Effector memory CD8-positive, alpha-beta T cell (primary cell): Measurements from ENCODE around the gene TRIM74.
"Not testable (repeated sequence)": the region's sequence is repeated elsewhere in the genome, so short reads cannot be mapped to it uniquely, and the experiment has no call there.

Experiments
- ATAC-seq: fragments of 150-1000 bp; cut with Tn5 transposase; replicated peaks from 2 replicates; pipeline ENCODE4 v1.10.0; 2021; ENCODE audit warnings: mild to moderate bottlenecking, moderate library complexity
- DNase-seq, 3 experiments: peaks; one replicate each; pipeline ENCODE4 v3.0.0; 2021
- H3K27ac Mint-ChIP-seq, 2 donors: one replicate each; pipeline ENCODE4 v1.8.0; 2022; ENCODE audit warnings: mild to moderate bottlenecking in 2 of 2, mixed read lengths in 2 of 2, moderate library complexity in 2 of 2
- H3K27me3 Mint-ChIP-seq, 2 donors: one replicate each; pipeline ENCODE4 v1.8.0; 2022; ENCODE audit warnings: mixed read lengths in 2 of 2
- H3K36me3 Mint-ChIP-seq: one replicate; pipeline ENCODE4 v1.8.0; 2022; ENCODE audit warnings: mild to moderate bottlenecking, moderate library complexity, mixed read lengths; ENCODE audit not compliant: insufficient read depth
- H3K4me1 Mint-ChIP-seq, 2 donors: one replicate each; pipeline ENCODE4 v1.8.0; 2022; ENCODE audit warnings: low read depth in 2 of 2, mixed read lengths in 2 of 2
- H3K4me3 Mint-ChIP-seq, 2 donors: one replicate each; pipeline ENCODE4 v1.8.0; 2022; ENCODE audit warnings: mild to moderate bottlenecking in 2 of 2, mixed read lengths in 2 of 2, moderate library complexity in 2 of 2
- H3K9me3 Mint-ChIP-seq, 2 donors: one replicate each; pipeline ENCODE4 v1.8.0; 2022; ENCODE audit warnings: mixed read lengths in 2 of 2

TRIM74 gene

DNA sequence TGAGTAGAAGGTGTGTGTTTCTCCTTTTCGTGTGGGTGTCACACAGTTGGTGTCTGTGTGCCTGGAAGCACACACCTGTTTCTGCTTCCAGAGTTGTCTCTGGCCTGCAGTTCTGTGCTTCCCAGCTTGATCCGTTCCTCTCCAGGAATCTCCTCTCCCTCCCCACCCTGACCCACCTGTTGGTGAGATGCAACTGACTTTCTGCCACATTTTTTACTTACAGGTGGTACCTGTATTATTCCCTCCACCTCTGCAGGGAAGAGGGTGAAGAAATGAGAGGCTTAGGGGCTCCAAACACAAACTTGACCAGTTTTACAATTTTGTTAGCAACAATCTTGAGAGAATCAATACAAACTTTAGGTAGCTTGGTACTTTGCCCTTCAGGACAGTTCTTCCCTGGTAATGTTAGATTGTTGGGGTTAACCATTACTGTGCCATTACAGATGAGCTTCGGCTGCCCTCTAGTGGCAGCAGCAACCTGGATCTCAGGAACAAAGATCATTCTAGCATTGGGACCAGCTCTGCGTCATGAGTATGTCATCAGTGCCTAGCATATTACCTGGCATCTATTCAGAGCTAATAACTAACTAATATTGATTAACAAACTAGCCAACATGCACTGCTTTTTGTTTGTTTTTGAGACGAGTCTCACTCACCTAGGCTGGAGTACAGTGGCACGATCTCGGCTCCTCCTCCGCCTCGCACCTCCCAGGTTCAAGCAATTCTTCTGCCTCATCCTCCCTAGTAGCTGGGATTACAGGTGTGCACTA is 54.3 kb downstream of the TRIM74 start:
- ATAC-seq (peak; percentile 81), DNase-seq (peak; percentile 29 to 39 (median 37))
- not testable (repeated sequence) for H3K27me3 Mint-ChIP-seq, H3K4me3 Mint-ChIP-seq, H3K9me3 Mint-ChIP-seq
- Mint-ChIP-seq H3K4me1 (peaks cover 11 to 16% of the 10 kb centered on the region in 2 donors), H3K27ac (peak overlapping the region in 1 of 2 donors; percentile 82), H3K36me3 (peaks cover 26% of the 10 kb centered on the region)

DNA sequence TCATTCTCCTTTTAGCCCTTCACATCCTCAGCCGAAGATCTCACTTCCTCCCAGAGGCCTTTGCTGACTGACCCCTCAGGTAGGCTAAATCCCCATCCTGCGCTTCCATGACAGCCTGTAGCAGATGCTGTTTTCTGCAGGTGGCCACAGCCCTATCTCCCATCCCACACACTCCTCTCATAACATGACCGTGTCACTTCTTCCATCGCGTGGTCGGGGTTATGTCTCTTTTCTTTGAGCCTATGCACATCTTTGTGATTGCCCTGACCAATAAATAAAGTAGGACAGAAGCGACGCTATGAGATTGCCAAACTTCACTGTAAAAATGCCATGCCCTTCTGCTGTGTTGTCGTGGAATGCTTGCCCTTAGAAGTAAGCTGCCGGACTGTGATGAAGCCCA is 55.5 kb downstream of the TRIM74 start:
- not testable (repeated sequence) for H3K27me3 Mint-ChIP-seq, H3K4me3 Mint-ChIP-seq, ATAC-seq, DNase-seq, H3K9me3 Mint-ChIP-seq
- H3K36me3 Mint-ChIP-seq, result peaks cover 21% of the 10 kb centered on the region
- H3K4me1 Mint-ChIP-seq, result peaks cover 12 to 20% of the 10 kb centered on the region in 2 donors
- H3K27ac Mint-ChIP-seq, result peak overlapping the region; percentile 81 to 82

DNA sequence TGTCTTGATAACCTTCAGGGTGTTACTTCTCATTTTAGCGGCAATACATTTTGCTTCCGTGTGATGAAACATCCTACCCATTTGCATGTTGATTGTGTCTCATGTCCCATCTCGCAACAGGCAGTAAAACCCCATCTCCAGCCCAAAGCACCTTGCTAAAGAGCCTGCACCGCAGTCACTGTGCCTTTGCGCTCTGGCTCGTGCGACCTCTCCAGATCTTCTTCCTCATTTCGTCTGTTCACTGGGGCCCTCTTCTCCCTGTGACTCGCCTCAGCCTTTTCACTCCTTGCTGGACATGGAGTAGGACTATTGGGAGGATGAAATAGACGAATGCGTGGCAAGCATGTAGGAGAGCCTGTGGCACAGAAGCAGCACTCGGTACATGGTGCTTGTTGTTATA is 57.9 kb downstream of the TRIM74 start:
- H3K4me3 Mint-ChIP-seq, DNase-seq, H3K27ac Mint-ChIP-seq, ATAC-seq, H3K27me3 Mint-ChIP-seq, H3K9me3 Mint-ChIP-seq: not testable (repeated sequence)
- Mint-ChIP-seq H3K4me1 (peaks cover 10 to 20% of the 10 kb centered on the region in 2 donors), H3K36me3 (peaks cover 25% of the 10 kb centered on the region)
